GM23248 (cell line): ENCODE data around the gene S100A16.
"Not testable (repeated sequence)": the region's sequence is repeated elsewhere in the genome, so short reads cannot be mapped to it uniquely, and the experiment has no call there.

ENCODE experiments used
- EZH2 ChIP-seq: fragments of 200-600 bp; sonication (generic); IDR thresholded peaks from 2 replicates; pipeline ENCODE4 v1.6.1; 2018; ENCODE audit warnings: antibody characterized with exemption, mild to moderate bottlenecking; ENCODE audit not compliant: insufficient read depth, poor library complexity, severe bottlenecking
- EZH2phosphoT487 ChIP-seq: fragments of 200-600 bp; sonication (generic); IDR thresholded peaks from 2 replicates; pipeline ENCODE4 v1.6.1; 2018; ENCODE audit warnings: antibody characterized with exemption, moderate library complexity, mild to moderate bottlenecking, low read depth; ENCODE audit not compliant: insufficient read depth

DNA sequence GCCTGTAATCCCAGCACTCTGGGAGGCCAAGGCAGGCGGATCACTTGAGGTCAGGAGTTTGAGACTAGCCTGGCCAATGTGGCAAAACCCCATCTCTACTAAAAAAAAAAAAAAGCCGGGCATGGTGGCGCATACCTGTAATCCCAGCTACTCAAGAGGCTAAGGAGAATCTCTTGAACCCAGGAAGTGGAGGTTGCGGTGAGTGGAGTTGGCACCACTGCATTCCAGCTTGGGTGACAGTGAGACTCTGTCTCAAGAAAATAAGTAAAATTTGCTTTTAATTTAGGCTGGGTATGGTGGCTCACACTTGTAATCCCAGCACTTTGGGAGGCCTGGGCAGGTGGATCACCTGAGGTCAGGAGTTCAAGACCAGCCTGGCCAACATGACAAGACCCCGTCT is 27.3 kb upstream of the S100A16 start:
- not testable (repeated sequence) for TF ChIP-seq EZH2, EZH2phosphoT487
